K562 treated with DMSO at 1 percent for 48 hours (cell line): ENCODE results near the gene ARHGAP44. TPM values are rescaled to one million over a fixed set of nuclear protein-coding genes. Genes with fewer than 3 reads are reported as not detected.

Source experiments
- total RNA-seq: library from RNA; unstranded; fragments of 300-600 nt; gene quantifications from 2 replicates; pipeline ENCODE4 v1.2.3, GENCODE V29; 2022; ENCODE audit warnings: low replicate concordance; ENCODE audit errors: extremely low read depth

The ARHGAP44 gene, protein sequence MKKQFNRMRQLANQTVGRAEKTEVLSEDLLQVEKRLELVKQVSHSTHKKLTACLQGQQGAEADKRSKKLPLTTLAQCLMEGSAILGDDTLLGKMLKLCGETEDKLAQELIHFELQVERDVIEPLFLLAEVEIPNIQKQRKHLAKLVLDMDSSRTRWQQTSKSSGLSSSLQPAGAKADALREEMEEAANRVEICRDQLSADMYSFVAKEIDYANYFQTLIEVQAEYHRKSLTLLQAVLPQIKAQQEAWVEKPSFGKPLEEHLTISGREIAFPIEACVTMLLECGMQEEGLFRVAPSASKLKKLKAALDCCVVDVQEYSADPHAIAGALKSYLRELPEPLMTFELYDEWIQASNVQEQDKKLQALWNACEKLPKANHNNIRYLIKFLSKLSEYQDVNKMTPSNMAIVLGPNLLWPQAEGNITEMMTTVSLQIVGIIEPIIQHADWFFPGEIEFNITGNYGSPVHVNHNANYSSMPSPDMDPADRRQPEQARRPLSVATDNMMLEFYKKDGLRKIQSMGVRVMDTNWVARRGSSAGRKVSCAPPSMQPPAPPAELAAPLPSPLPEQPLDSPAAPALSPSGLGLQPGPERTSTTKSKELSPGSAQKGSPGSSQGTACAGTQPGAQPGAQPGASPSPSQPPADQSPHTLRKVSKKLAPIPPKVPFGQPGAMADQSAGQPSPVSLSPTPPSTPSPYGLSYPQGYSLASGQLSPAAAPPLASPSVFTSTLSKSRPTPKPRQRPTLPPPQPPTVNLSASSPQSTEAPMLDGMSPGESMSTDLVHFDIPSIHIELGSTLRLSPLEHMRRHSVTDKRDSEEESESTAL
- total RNA-seq = not detected in 2 replicates

DNA sequence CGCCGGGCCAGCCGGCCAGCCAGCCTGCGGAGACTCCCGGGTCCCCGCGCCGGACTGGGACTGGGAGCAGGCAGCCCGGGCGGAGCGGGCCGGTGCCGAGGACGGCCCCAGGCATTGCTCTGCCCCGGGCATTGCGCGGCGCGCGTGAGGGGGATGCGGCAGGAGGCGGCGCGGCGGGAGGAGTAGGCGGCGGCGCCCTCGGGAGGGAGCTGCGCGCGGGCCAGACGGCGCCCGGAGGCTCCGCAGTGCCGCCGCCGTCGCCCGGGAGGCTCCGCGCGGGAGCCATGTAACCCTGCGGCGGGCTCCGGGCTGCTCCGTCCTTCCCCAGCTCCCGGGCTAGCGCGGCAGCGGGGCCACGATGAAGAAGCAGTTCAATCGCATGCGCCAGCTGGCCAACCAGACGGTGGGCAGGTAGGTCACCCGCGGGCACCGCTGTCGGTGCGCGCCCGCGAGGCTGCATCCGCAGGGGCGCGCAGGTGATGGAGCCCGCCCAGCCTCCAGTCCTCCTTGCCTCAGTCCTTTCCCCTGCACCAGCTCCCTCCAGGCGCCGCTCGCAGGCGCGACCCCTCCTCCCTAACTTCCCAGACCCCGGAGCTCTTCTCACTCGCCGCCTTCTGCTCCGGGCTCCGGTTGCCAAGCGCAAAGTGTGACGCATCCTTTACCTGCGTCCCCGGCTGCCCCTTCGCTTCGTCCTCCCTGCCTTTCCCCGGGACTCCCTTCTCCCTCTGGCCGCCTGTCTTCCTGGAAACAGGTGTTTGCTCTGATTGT lies at the start of gene ARHGAP44:
ARHGAP44 (plus strand) TSS at position 18 of the 768 bp plus-strand sequence; CDS start at position 359, 341 bp downstream.

DNA sequence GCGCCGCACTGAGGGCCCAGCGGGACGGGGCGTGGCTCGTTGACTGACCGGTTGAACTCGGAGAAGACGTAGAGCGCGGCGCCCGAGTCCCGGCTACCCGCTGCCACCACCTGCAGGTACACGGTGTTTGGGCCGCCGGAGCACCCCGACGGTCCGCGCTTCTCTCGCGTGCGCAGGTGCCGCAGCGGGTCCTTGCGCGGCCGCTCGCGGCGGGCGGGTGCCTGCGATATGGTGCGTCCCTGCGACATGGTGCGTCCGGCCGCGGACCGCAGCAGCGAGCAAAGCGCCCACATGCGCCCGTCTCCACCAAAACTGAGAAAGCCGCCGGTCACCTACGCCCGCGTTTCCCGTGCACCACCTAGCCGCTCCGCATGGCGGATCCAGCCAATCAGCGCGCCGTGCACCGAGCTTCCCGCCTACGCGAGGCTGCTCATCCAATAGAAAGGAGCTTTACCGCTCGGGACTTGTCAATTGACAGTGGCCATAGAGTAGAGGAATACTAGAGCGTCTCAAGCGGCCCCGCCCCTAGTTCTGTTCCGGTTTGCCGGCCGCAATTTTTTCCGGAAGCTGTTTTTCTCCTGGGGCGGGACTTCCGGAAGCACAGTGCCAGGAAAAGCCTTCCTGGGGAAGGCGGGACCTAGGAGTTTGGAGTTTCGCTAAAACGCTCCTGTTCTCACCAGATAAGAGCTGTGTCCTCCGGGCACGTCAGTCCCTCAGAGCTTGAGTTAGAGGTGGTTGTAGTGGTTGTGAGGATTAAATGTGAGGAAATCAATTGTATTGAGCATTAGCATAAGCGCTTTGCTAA lies 228.6 kb downstream of the ARHGAP44 start, which contains the start of gene ELAC2:
ELAC2 (minus strand) TSS at position 373 of the 805 bp plus-strand sequence; CDS start at position 293, 80 bp downstream.

Other genes with a start within 250 kb of the ARHGAP44 start
- gene MYOCD, start 123.6 kb upstream of the ARHGAP44 start, total RNA-seq = not detected in 2 replicates
- gene ELAC2, start 228.5 kb downstream of the ARHGAP44 start, total RNA-seq = not detected in 2 replicates